Endothelial cell of umbilical vein (primary cell): ENCODE results near the gene DLGAP4. TPM values are rescaled to one million over a fixed set of nuclear protein-coding genes. Genes with fewer than 3 reads are reported as not detected.

Source experiments
- BruUV-seq: library from RNA; stranded (reverse); fragments of 400-500 nt; replicated peaks from 2 replicates; lab custom pipeline; 2021; lab: Mats Ljungman, UMichigan
- CTCF ChIA-PET: fragments of 300-600, 350-600 bp; sonication (Branson Sonifier 250); formaldehyde crosslinking; loops from one replicate; lab custom pipeline; 2021; ENCODE audit warnings: antibody characterized with exemption, inconsistent platforms; lab: Charles Lee
- POLR2A ChIA-PET: fragments of 300-600, 350-600 bp; sonication (Branson Sonifier 250); formaldehyde crosslinking; loops from one replicate; lab custom pipeline; 2021; ENCODE audit warnings: antibody characterized with exemption, inconsistent platforms; lab: Charles Lee
- DNase-seq: peaks from one replicate; pipeline ENCODE4 v3.0.0-alpha.2; 2011; ENCODE audit warnings: low read depth, low spot score
- FAIRE-seq: peaks from 2 replicates; lab custom pipeline; 2011; peaks lifted over from hg19 to GRCh38; lab: Jason Lieb, UNC
- H2AFZ ChIP-seq: 2 replicates; pipeline ENCODE4 v1.6.0; 2012; ENCODE audit warnings: low read depth, low read length, control low read depth, inconsistent platforms
- H3K27ac ChIP-seq: 2 replicates; pipeline ENCODE4 v1.5.1; 2011; ENCODE audit warnings: low read depth, mild to moderate bottlenecking, control low read depth, low read length, moderate library complexity; ENCODE audit not compliant: insufficient read depth
- H3K27me3 ChIP-seq, 2 experiments: 2 replicates each; pipeline versions ENCODE4 v1.6.0 to v1.6.1; 2011; ENCODE audit warnings: low read length in 2 of 2, mixed read lengths in 1 of 2; ENCODE audit not compliant: control insufficient read depth in 2 of 2, insufficient read depth in 2 of 2
- H3K36me3 ChIP-seq, 2 experiments: 2 replicates in 1 of 2; 3 replicates in 1 of 2; pipeline ENCODE4 v1.5.1; 2011; ENCODE audit warnings: low read length in 2 of 2, mild to moderate bottlenecking in 1 of 2, moderate library complexity in 1 of 2; ENCODE audit not compliant: control insufficient read depth in 2 of 2, insufficient read depth in 2 of 2; ENCODE audit errors: extremely low read depth in 1 of 2
- H3K4me1 ChIP-seq: 3 replicates; pipeline ENCODE4 v1.5.1; 2011; ENCODE audit warnings: mild to moderate bottlenecking, low read length; ENCODE audit not compliant: control insufficient read depth, insufficient read depth; ENCODE audit errors: extremely low read depth
- H3K4me2 ChIP-seq: 2 replicates; pipeline ENCODE4 v1.6.1; 2011; ENCODE audit warnings: low read length, control low read depth, mixed read lengths; ENCODE audit not compliant: insufficient read depth
- H3K4me3 ChIP-seq, 3 experiments: fragments of 200-600 bp in 1 of 3; sonication (generic), shearing (Covaris generic) in 1 of 3; replicated peaks in 1 of 3; 2 replicates each; pipeline ENCODE4 v1.5.1; 2011 to 2016; ENCODE audit warnings: control low read depth in 3 of 3, low read length in 3 of 3, mild to moderate bottlenecking in 2 of 3, inconsistent platforms in 1 of 3, low read depth in 1 of 3, moderate library complexity in 1 of 3; ENCODE audit not compliant: insufficient read depth in 1 of 3
- H3K79me2 ChIP-seq: 2 replicates; pipeline ENCODE4 v1.6.0; 2012; ENCODE audit warnings: low read length, inconsistent platforms; ENCODE audit not compliant: control insufficient read depth, insufficient read depth
- H3K9ac ChIP-seq: replicated peaks from 2 replicates; pipeline ENCODE3; 2011; ENCODE audit warnings: low read length, control low read depth; ENCODE audit not compliant: insufficient read depth; ENCODE audit errors: extremely low read depth
- H3K9me1 ChIP-seq: replicated peaks from 3 replicates; pipeline ENCODE4 v1.6.0; 2011; ENCODE audit warnings: mild to moderate bottlenecking, low read length; ENCODE audit not compliant: control insufficient read depth, insufficient read depth; ENCODE audit errors: extremely low read depth
- H3K9me3 ChIP-seq: replicated peaks from 2 replicates; pipeline ENCODE4 v1.5.1; 2012; ENCODE audit warnings: low read length, inconsistent platforms; ENCODE audit not compliant: control insufficient read depth, insufficient read depth
- H4K20me1 ChIP-seq: replicated peaks from 2 replicates; pipeline ENCODE3; 2011; ENCODE audit warnings: mild to moderate bottlenecking, low read length; ENCODE audit not compliant: control insufficient read depth, insufficient read depth; ENCODE audit errors: extremely low read depth
- EZH2 ChIP-seq: IDR thresholded peaks from 2 replicates; pipeline ENCODE4 v1.6.1; 2012; ENCODE audit warnings: borderline replicate concordance, low read depth, mild to moderate bottlenecking, moderate library complexity, low read length, inconsistent platforms; ENCODE audit not compliant: severe bottlenecking
- FOS ChIP-seq: IDR thresholded peaks from 2 replicates; pipeline ENCODE4 v1.6.1; 2011; ENCODE audit warnings: mild to moderate bottlenecking, low read length, moderate library complexity, borderline replicate concordance; ENCODE audit not compliant: insufficient read depth
- GATA2 ChIP-seq: IDR thresholded peaks from 2 replicates; pipeline ENCODE4 v1.7.0; 2011; ENCODE audit warnings: low read depth, mild to moderate bottlenecking, moderate library complexity, mixed read lengths, low read length; ENCODE audit not compliant: insufficient read length, insufficient read depth
- MYC ChIP-seq: IDR thresholded peaks from one replicate; pipeline ENCODE4 v1.6.1; 2011; ENCODE audit warnings: mild to moderate bottlenecking, low read depth, low read length
- POLR2A ChIP-seq: IDR thresholded peaks from 2 replicates; pipeline ENCODE4 v1.6.1; 2012; ENCODE audit warnings: low read depth, mild to moderate bottlenecking, control low read depth, low read length
- POLR2AphosphoS5 ChIP-seq: IDR thresholded peaks from 2 replicates; pipeline ENCODE4 v1.6.1; 2012; ENCODE audit warnings: low read depth, mild to moderate bottlenecking, control low read depth, low read length, moderate library complexity; ENCODE audit not compliant: insufficient read depth
- dilution Hi-C: fragments of 300-500 bp; cut with MboI; formaldehyde crosslinking; loops from one replicate; pipeline ENCODE4 v1.15.0; 2019; ENCODE audit warnings: low sequenced_read_pairs; ENCODE audit not compliant: extremely low pct_ligation_motif_present
- intact Hi-C: fragments of 100-400 bp; cut with micrococcal nuclease; formaldehyde crosslinking; loops from one replicate; pipeline ENCODE4 v1.10.0; 2022
- polyA plus RNA-seq, 4 experiments: library from polyadenylated mRNA; depleted of rRNA in 3 of 4; stranded (reverse) in 3 of 4; unstranded in 1 of 4; fragments of >200 nt; gene quantifications; 2 replicates each; pipeline versions ENCODE4 v1.2.1 to v1.2.3, GENCODE V29; 2011 to 2012; ENCODE audit warnings: missing spikeins in 1 of 4
- total RNA-seq: library from RNA; stranded (reverse); gene quantifications from 2 replicates; pipeline ENCODE4 v1.2.3, GENCODE V29; 2021
- TF ChIP-seq, protein P1 (sequence below): IDR thresholded peaks from 2 replicates; pipeline ENCODE4 v1.6.1; 2011; ENCODE audit not compliant: insufficient read depth, insufficient read length
- TF ChIP-seq, protein P2 (sequence below), 2 donors: IDR thresholded peaks; 1 replicate in 1 of 2; 2 replicates in 1 of 2; pipeline ENCODE4 v1.5.1; 2011; ENCODE audit warnings: low read length in 2 of 2, mild to moderate bottlenecking in 2 of 2, moderate library complexity in 2 of 2, control low read depth in 1 of 2, inconsistent platforms in 1 of 2, low read depth in 1 of 2; ENCODE audit not compliant: insufficient read depth in 1 of 2; ENCODE audit errors: extremely low read depth in 1 of 2

Gene DLGAP4
- total and polyA plus RNA-seq, 2 donors (not counting 3 experiments of a cell fraction or from before 2014, with no cell fraction given): 57.5 to 125 TPM

DNA sequence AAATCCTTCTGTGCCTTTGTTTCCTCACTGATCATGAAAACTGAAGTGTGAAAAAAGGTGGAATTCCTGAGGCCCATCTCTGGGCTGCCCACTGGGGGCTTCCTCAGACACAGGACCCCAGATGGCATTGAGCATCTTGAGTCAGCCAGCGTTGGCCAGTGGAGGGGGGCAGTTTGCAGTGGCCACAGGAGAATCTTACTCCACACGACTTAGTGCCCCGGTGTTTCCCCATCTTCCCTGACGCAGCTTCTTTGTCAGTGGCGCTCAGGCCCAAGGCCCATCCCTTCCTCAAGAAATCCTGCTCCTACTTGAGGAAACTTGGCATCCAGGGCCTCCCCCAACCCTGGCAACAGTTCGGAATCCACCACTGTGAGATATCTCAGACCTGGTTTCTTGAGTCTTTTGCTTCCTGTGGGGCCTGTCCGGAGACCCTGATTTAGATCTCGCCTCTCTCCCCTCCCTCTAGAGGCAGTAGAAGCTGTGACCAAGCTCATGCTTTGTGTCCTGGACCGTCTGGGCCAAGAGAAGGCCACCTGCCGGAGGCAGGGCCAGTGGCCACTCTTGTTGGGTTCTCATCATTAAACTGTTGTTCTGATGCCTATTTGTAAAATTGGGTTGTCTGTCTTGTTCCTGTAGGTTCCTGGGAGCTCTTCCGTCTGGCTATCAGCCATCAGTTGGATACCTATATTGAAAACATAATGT lies 20.2 kb upstream of the DLGAP4 start:
- FAIRE-seq (no peak), DNase-seq (no peak)
- Histone ChIP-seq H3K4me3 (no peak overlapping the region), H4K20me1 (no peaks in the 10 kb centered on the region), H3K9me1 (no peaks in the 10 kb centered on the region), H2AFZ (no peak overlapping the region), H3K9me3 (no peaks in the 10 kb centered on the region), H3K36me3 (no peaks in the 10 kb centered on the region), H3K27me3 (peaks cover 4 to 11% of the 10 kb centered on the region in 2 experiments), H3K4me2 (no peak overlapping the region), H3K9ac (no peak overlapping the region), H3K79me2 (no peaks in the 10 kb centered on the region), H3K4me1 (no peaks in the 10 kb centered on the region), H3K27ac (no peak overlapping the region)
- TF ChIP-seq EZH2 (no peak), FOS (no peak), MYC (no peak), GATA2 (no peak), POLR2AphosphoS5 (no peak), POLR2A (no peak)
- TF ChIP-seq, protein P1, sequence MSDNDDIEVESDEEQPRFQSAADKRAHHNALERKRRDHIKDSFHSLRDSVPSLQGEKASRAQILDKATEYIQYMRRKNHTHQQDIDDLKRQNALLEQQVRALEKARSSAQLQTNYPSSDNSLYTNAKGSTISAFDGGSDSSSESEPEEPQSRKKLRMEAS: no peak
- TF ChIP-seq, protein P2, sequence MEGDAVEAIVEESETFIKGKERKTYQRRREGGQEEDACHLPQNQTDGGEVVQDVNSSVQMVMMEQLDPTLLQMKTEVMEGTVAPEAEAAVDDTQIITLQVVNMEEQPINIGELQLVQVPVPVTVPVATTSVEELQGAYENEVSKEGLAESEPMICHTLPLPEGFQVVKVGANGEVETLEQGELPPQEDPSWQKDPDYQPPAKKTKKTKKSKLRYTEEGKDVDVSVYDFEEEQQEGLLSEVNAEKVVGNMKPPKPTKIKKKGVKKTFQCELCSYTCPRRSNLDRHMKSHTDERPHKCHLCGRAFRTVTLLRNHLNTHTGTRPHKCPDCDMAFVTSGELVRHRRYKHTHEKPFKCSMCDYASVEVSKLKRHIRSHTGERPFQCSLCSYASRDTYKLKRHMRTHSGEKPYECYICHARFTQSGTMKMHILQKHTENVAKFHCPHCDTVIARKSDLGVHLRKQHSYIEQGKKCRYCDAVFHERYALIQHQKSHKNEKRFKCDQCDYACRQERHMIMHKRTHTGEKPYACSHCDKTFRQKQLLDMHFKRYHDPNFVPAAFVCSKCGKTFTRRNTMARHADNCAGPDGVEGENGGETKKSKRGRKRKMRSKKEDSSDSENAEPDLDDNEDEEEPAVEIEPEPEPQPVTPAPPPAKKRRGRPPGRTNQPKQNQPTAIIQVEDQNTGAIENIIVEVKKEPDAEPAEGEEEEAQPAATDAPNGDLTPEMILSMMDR (IDR thresholded peaks at IDR 0.05; ENCODE audit: extremely low read depth in 1 of 2, insufficient read depth in 1 of 2, low read depth in 1 of 2, low read length in 2 of 2): no peak
- POLR2A ChIA-PET: no interaction called here
- intact Hi-C loops (no loop called here), dilution Hi-C loops (no loop called here)
- BruUV-seq: no TSS peak
- CTCF ChIA-PET: interaction anchor here (1.4 kb wide), 1 partner anchor 154 kb away, joined by 3 read pairs; no protein-coding TSS in a partner anchor
